ENCODE results near the gene FBXL3. TPM values are rescaled to one million over a fixed set of nuclear protein-coding genes. Genes with fewer than 3 reads are reported as not detected.
"Not testable (repeated sequence)": the region's sequence is repeated elsewhere in the genome, so short reads cannot be mapped to it uniquely, and the experiment has no call there.

FBXL3 gene
- total and polyA plus RNA-seq, 3 experiments from 2014 or later: 34.5 to 45.0 (median 41.7) TPM

DNA sequence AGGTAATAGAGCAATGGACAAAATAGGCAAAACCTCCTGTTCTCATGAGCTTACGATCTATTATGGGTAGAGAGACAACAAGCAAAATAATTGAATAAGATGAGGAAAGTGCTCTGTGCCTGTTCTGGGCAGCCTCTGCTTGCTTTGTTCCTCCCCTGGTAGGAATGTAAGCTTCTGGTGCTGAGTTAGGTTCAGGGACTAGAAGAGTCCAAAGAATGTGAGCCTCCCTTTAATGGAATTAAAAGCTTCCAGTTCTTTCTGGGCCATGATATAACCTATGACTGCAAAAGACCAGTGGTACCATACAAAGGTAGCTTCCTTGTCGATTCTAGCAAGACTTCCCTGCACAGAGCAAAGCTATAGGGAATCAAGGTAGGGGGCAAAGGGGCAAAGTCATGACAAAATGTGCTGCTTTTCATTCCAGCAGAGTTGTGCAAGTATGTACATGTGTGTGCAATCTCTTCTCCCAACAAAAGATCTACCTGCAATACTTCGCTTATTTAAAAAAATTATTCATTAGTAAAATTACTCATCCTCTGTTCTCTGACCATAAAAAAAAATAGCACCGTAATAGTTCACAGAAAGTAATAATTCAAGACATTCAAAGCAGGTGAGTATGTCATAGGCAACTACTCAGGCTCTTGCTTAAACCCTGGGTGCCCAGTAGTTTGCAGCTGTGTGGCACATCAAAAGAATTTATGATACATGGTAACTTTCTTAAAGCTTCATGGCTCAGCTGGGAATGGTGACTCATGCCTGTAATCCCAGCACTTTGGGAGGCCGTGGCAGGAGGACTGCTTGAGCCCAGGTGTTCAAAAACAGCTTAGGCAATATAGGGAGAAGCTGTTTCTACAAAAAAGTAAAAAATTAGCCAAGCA lies 57.2 kb downstream of the FBXL3 start:
- Mint-ChIP-seq H3K36me3 (no peaks in the 10 kb centered on the region), H3K27ac (no peak overlapping the region), H3K27me3 (peaks cover 37 to 68% of the 10 kb centered on the region in 2 donors), H3K9me3 (no peaks in the 10 kb centered on the region), H3K4me3 (no peak overlapping the region), H3K4me1 (peaks cover 0 to 3% (median 3%) of the 10 kb centered on the region in 3 donors)
- no peak overlapping the region for H3K4me3 ChIP-seq (ENCODE audit: low read length)
- no peaks in the 10 kb centered on the region for H3K36me3 ChIP-seq (ENCODE audit: insufficient read depth, low read length)
- H3K4me1 ChIP-seq (ENCODE audit: insufficient read depth, low read length): no peaks in the 10 kb centered on the region
- H3K9me3 ChIP-seq (ENCODE audit: low read length): no peaks in the 10 kb centered on the region
- peaks cover 8% of the 10 kb centered on the region for H3K27me3 ChIP-seq (ENCODE audit: insufficient read depth, low read length, poor library complexity, severe bottlenecking)
- no peak for DNase-seq
- no peak overlapping the region for H3K27ac ChIP-seq (ENCODE audit: low read depth, low read length)
- ChIA-PET POLR2A (interaction anchor here (0.5 kb wide), 1 partner anchor 361 kb away, joined by 3 read pairs; no protein-coding TSS in a partner anchor), CTCF (interaction anchor here (1.7 kb wide), 1 partner anchor 10 kb away, joined by 12 read pairs; no protein-coding TSS in a partner anchor)

DNA sequence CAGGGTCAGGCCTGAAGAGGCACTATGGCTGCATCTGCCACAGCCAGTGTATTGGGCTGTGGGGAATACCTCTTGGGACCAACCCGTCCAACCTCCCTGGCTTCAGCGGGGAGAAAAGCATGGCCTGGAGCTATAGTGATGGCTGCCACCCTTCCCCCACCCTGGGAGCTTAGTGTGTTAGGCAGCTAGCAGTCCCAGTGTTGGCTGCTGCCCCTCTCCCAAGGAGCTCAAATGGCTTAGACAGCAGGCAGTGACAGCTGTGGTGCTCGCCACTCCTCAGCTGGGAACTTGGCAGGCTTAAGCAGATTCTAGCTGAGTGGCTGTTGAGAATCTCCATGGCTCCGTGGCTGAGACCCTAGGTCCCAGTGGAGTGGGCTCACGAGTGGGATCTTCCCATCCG lies 58.9 kb downstream of the FBXL3 start:
- Mint-ChIP-seq H3K4me1 (peaks cover 0 to 3% (median 3%) of the 10 kb centered on the region in 3 donors), H3K4me3 (no peak overlapping the region), H3K9me3 (no peaks in the 10 kb centered on the region), H3K27ac (no peak overlapping the region), H3K36me3 (no peaks in the 10 kb centered on the region), H3K27me3 (peaks cover 26 to 54% of the 10 kb centered on the region in 2 donors)
- H3K27ac ChIP-seq (ENCODE audit: low read depth, low read length): no peak overlapping the region
- no peaks in the 10 kb centered on the region for H3K9me3 ChIP-seq (ENCODE audit: low read length)
- ChIA-PET POLR2A (no interaction called here), CTCF (interaction anchor here (1.2 kb wide), 1 partner anchor 12 kb away, joined by 5 read pairs; no protein-coding TSS in a partner anchor)
- no peak for DNase-seq
- H3K4me3 ChIP-seq (ENCODE audit: low read length): no peak overlapping the region
- peaks cover 8% of the 10 kb centered on the region for H3K27me3 ChIP-seq (ENCODE audit: insufficient read depth, low read length, poor library complexity, severe bottlenecking)
- H3K36me3 ChIP-seq (ENCODE audit: insufficient read depth, low read length): no peaks in the 10 kb centered on the region
- H3K4me1 ChIP-seq (ENCODE audit: insufficient read depth, low read length): no peaks in the 10 kb centered on the region

DNA sequence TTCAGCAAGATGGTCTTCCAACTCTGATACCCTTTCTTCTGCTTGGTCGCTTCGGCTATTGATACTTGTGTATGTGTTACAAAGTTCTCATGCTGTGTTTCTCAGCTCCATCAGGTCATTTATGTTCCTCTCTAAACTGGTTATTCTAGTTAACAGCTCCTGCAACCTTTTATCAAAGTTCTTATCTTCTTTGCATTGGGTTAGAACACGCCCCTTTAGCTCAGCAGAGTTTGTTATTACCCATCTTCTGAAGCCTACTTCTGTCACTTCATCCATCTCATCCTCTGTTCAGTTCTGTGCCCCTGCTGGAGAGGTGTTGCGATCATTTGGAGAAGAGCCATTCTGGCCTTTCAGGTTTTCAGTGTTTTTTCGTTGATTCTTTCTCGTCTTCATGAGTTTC lies 59.9 kb downstream of the FBXL3 start:
- Histone ChIP-seq H3K36me3 (ENCODE audit: insufficient read depth, low read length) (no peaks in the 10 kb centered on the region), H3K9me3 (ENCODE audit: low read length) (no peaks in the 10 kb centered on the region), H3K27ac (ENCODE audit: low read depth, low read length) (no peak overlapping the region), H3K4me3 (ENCODE audit: low read length) (no peak overlapping the region), H3K4me1 (ENCODE audit: insufficient read depth, low read length) (no peaks in the 10 kb centered on the region), H3K27me3 (ENCODE audit: insufficient read depth, low read length, poor library complexity, severe bottlenecking) (peaks cover 8% of the 10 kb centered on the region)
- Mint-ChIP-seq H3K4me3 (no peak overlapping the region), H3K27me3 (peaks cover 19 to 45% of the 10 kb centered on the region in 2 donors), H3K36me3 (no peaks in the 10 kb centered on the region), H3K27ac (no peak overlapping the region), H3K9me3 (peaks cover 0 to under 1% (median 0%) of the 10 kb centered on the region in 5 donors), H3K4me1 (no peaks in the 10 kb centered on the region)
- POLR2A ChIA-PET: no interaction called here
- CTCF ChIA-PET: no interaction called here
- no peak for DNase-seq

DNA sequence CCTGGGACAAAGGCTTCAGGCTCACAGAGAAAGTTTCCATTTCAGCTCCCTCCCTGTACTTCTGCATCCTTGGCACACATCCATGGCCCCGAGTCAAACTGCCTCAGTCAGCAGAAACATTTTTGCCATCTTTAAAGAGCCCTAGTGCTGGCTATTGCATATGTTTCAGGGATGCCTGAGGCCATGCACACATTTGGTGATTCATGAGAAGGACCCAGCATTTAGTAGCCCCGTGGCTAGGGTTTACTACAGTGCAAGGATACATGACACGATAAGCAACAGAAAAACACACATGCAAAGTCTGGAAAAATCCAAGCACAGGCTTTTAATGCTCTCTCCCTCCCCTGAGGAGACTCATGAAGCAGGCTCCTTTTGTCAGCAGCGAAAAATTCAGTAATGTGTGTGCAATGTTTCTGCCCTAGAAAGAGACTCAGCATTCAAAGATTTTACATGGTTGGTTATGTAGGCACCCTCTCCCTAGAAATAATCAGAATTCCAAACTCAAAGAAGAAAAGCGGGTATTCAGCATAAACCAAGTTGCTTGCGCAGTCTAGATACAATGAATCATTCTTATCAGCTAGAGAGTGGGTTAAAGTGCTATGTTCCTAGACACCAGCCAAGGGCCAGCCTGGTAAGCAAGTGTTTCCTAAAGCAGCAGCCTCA lies 61.1 kb downstream of the FBXL3 start:
- Histone ChIP-seq H3K27ac (ENCODE audit: low read depth, low read length) (no peak overlapping the region), H3K9me3 (ENCODE audit: low read length) (no peaks in the 10 kb centered on the region), H3K36me3 (ENCODE audit: insufficient read depth, low read length) (no peaks in the 10 kb centered on the region), H3K4me1 (ENCODE audit: insufficient read depth, low read length) (no peaks in the 10 kb centered on the region), H3K27me3 (ENCODE audit: insufficient read depth, low read length, poor library complexity, severe bottlenecking) (peaks cover 8% of the 10 kb centered on the region), H3K4me3 (ENCODE audit: low read length) (no peak overlapping the region)
- ChIA-PET POLR2A (no interaction called here), CTCF (no interaction called here)
- Mint-ChIP-seq H3K36me3 (peaks cover 0 to 2% (median 2%) of the 10 kb centered on the region in 3 donors), H3K4me3 (no peak overlapping the region), H3K9me3 (peaks cover 0 to 7% (median 4%) of the 10 kb centered on the region in 5 donors), H3K27ac (peak overlapping the region in 1 of 8 donors; percentile 35), H3K4me1 (no peaks in the 10 kb centered on the region), H3K27me3 (peaks cover 17 to 34% of the 10 kb centered on the region in 2 donors)
- no peak for DNase-seq

DNA sequence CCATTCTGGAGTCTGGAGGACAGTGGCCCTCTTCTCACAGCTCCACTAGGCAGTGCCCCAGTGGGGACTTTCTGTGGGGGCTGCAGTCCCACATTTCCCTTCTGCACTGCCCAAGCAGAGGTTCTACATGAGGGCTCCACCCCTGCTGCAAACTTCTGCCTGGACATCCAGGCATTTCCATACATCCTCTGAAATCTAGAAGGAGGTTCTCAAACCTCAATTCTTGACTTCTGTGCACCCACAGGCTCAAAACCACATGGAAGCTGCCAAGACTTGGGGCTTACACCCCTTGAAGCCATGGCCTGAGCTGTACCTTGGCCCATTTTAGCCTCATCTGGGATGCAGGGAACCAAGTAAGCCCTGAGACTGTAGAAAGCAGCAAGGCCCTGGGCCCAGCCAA lies 67.2 kb downstream of the FBXL3 start:
- H3K27me3 ChIP-seq (ENCODE audit: insufficient read depth, low read length, poor library complexity, severe bottlenecking); H3K27ac Mint-ChIP-seq; DNase-seq; H3K9me3 ChIP-seq (ENCODE audit: low read length); H3K27ac ChIP-seq (ENCODE audit: low read depth, low read length); POLR2A ChIA-PET; H3K36me3 ChIP-seq (ENCODE audit: insufficient read depth, low read length); H3K4me1 Mint-ChIP-seq; H3K4me3 ChIP-seq (ENCODE audit: low read length); H3K4me1 ChIP-seq (ENCODE audit: insufficient read depth, low read length); CTCF ChIA-PET; H3K4me3 Mint-ChIP-seq: not testable (repeated sequence)
- Mint-ChIP-seq H3K36me3 (peaks cover 0 to 16% (median 5%) of the 10 kb centered on the region in 3 donors), H3K27me3 (peaks cover 0 to 15% of the 10 kb centered on the region in 2 donors), H3K9me3 (peaks cover 16 to 26% (median 19%) of the 10 kb centered on the region in 5 donors)

DNA sequence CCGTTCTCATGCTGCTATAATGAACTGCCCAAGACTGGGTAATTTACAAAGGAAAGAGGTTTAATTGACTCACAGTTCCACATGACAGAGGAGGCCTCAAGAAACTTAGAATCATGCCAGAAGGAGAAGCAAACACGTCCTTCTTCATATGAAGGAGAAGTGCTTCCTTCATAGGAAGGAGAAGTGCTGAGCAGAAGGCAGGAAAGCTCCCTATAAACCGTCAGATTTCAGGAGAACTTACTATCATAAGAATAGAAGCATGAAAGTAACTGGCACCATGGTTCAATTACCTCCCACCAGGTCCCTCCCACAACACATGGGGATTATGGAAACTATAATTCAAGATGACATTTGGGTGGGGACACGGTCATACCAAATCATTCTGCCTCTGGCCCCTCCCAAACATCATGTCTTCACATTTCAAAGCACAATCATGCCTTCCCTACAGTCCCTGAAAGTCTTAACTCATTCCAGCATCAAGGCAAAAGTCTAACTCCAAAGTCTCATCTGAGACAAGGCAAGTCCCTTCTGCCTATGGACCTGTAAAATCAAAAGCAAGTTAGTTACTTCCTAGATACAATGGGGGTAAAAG lies 68.0 kb downstream of the FBXL3 start:
- DNase-seq: no peak
- ChIA-PET POLR2A (no interaction called here), CTCF (no interaction called here)

DNA sequence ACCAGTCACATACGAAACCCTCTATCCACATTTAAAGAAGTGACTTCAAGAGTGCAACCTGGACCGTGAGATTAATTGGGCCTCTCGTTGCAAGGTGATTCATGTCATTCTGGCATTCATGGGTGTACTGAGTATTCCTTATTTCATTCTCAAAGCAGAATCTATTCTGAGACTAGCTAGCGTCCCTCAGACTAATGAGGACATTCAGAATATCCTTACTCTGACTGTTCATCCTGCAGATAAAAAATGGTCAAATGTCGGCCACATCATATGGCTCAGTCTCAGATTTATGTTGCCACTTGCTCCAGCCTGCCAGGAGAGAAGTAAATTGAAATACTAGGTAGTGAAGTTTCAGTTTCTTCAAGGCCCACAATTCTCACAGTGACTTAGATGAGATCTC lies 71.3 kb downstream of the FBXL3 start:
- DNase-seq: no peak
- H3K27me3 ChIP-seq (ENCODE audit: insufficient read depth, low read length, poor library complexity, severe bottlenecking): no peaks in the 10 kb centered on the region
- Mint-ChIP-seq H3K4me3 (no peak overlapping the region), H3K4me1 (no peaks in the 10 kb centered on the region), H3K36me3 (peaks cover 0 to 12% (median 3%) of the 10 kb centered on the region in 3 donors), H3K27ac (no peak overlapping the region), H3K9me3 (peaks cover 13 to 20% (median 14%) of the 10 kb centered on the region in 5 donors), H3K27me3 (peaks cover 13 to 39% of the 10 kb centered on the region in 2 donors)
- H3K9me3 ChIP-seq (ENCODE audit: low read length): no peaks in the 10 kb centered on the region
- no peaks in the 10 kb centered on the region for H3K36me3 ChIP-seq (ENCODE audit: insufficient read depth, low read length)
- H3K4me3 ChIP-seq (ENCODE audit: low read length): no peak overlapping the region
- no peaks in the 10 kb centered on the region for H3K4me1 ChIP-seq (ENCODE audit: insufficient read depth, low read length)
- POLR2A ChIA-PET: no interaction called here
- CTCF ChIA-PET: no interaction called here
- H3K27ac ChIP-seq (ENCODE audit: low read depth, low read length): no peak overlapping the region

More for the DNA sequence above, 68.0 kb downstream of the FBXL3 start:
- H3K4me3 ChIP-seq (ENCODE audit: low read length): no peak overlapping the region
- H3K9me3 ChIP-seq (ENCODE audit: low read length): no peaks in the 10 kb centered on the region
- no peaks in the 10 kb centered on the region for H3K27me3 ChIP-seq (ENCODE audit: insufficient read depth, low read length, poor library complexity, severe bottlenecking)
- Mint-ChIP-seq H3K4me1 (no peaks in the 10 kb centered on the region), H3K9me3 (peaks cover 16 to 26% (median 19%) of the 10 kb centered on the region in 5 donors), H3K36me3 (peaks cover 0 to 16% (median 5%) of the 10 kb centered on the region in 3 donors), H3K4me3 (no peak overlapping the region), H3K27me3 (peaks cover under 1 to 16% of the 10 kb centered on the region in 2 donors), H3K27ac (no peak overlapping the region)
- H3K36me3 ChIP-seq (ENCODE audit: insufficient read depth, low read length): no peaks in the 10 kb centered on the region
- no peak overlapping the region for H3K27ac ChIP-seq (ENCODE audit: low read depth, low read length)
- H3K4me1 ChIP-seq (ENCODE audit: insufficient read depth, low read length): no peaks in the 10 kb centered on the region
